Activated T-helper 1 cell treated with anti-CD3 and anti-CD28 coated beads, Interleukin-2, amount 50 U/mL, for 16 hours (primary cell): Measurements from ENCODE around the gene APBA2.
"Not testable (repeated sequence)": the region's sequence is repeated elsewhere in the genome, so short reads cannot be mapped to it uniquely, and the experiment has no call there.

Experiments
- DNase-seq, 2 donors: peaks; one replicate each; pipeline ENCODE4 v3.0.0-alpha.2; 2020; ENCODE audit warnings: low read depth in 1 of 2, low spot score in 1 of 2

APBA2 gene

GRCh38 chr15:28876845-28877185 is 9.0 kb upstream of the APBA2 start:
- no peak for DNase-seq

GRCh38 chr15:28878209-28878608 is 7.6 kb upstream of the APBA2 start:
- DNase-seq = no peak

GRCh38 chr15:28879551-28879950 is 6.2 kb upstream of the APBA2 start:
- no peak for DNase-seq

GRCh38 chr15:28880680-28881079 is 5.1 kb upstream of the APBA2 start:
- no peak for DNase-seq

- DNase-seq = no peak
Measured at GRCh38 chr15:28881170-28881569, 4.6 kb upstream of the APBA2 start.

GRCh38 chr15:28881600-28881999 is 4.2 kb upstream of the APBA2 start:
- no peak for DNase-seq

- DNase-seq = no peak
Measured at GRCh38 chr15:28884151-28884940, 1.4 kb upstream of the APBA2 start.

- no peak for DNase-seq
Measured at GRCh38 chr15:28885128-28885629, 595 bp upstream of the APBA2 start.

GRCh38 chr15:28886431-28887338 is 911 bp downstream of the APBA2 start:
- no peak for DNase-seq

GRCh38 chr15:28887339-28888174 is 1.8 kb downstream of the APBA2 start:
- no peak for DNase-seq

GRCh38 chr15:28888302-28888894 is 2.6 kb downstream of the APBA2 start:
- no peak for DNase-seq

- no peak for DNase-seq
Measured at GRCh38 chr15:28888900-28889299, 3.1 kb downstream of the APBA2 start.

- DNase-seq = no peak
Measured at GRCh38 chr15:28889346-28889745, 3.6 kb downstream of the APBA2 start.

GRCh38 chr15:28889871-28890270 is 4.1 kb downstream of the APBA2 start:
- DNase-seq = not testable (repeated sequence)

- DNase-seq = not testable (repeated sequence)
Measured at GRCh38 chr15:28890291-28890690, 4.5 kb downstream of the APBA2 start.

- DNase-seq = no peak
Measured at GRCh38 chr15:28890711-28891495, 5.1 kb downstream of the APBA2 start.

- no peak for DNase-seq
Measured at GRCh38 chr15:28891588-28891987, 5.8 kb downstream of the APBA2 start.

- DNase-seq = no peak
Measured at GRCh38 chr15:28892789-28893610, 7.2 kb downstream of the APBA2 start.

GRCh38 chr15:28894631-28895030 is 8.9 kb downstream of the APBA2 start:
- DNase-seq = no peak
